Measurements from ENCODE around the gene CCDC33. TPM values are rescaled to one million over a fixed set of nuclear protein-coding genes. Genes with fewer than 3 reads are reported as not detected.
"Not testable (repeated sequence)": the region's sequence is repeated elsewhere in the genome, so short reads cannot be mapped to it uniquely, and the experiment has no call there.

CCDC33 gene
- total RNA-seq, 4 donors from 2014 or later = not detected

DNA sequence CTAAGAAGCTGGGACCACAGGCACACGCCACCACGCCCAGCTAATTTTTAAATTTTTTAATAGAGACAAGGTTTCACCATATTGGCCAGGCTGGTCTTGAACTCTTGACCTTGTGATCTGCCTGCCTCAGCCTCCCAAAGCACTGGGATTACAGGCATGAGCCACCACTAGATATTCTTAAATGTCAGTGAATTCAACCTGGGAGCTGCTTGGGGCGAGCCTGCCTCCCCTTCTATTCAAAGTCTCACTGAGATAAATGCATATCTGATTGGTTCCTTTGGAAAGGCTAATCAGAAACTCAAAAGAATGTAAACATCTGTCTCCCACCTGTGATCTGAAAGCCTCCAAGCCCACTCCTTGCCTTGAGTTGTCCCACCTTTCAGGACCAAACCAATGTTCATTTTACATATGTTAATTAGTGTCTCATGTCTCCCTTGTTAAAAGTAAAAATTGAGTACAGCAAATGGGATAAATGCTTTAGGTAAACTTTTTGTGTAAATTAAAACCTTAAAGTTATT lies 116.3 kb downstream of the CCDC33 start:
- DNase-seq (ENCODE audit: extremely low spot score) = no peak
- no peaks in the 10 kb centered on the region for H3K9me3 ChIP-seq
- H3K27me3 ChIP-seq = peaks cover 0 to 24% (median 0%) of the 10 kb centered on the region in 4 donors
- H3K4me3 ChIP-seq = no peak overlapping the region
- no peaks in the 10 kb centered on the region for H3K36me3 ChIP-seq
- no peak overlapping the region for H3K27ac ChIP-seq (replicated peaks in 1 of 4)
- intact Hi-C loops (cut with DNase I) = no loop called here
- WGBS = 73% methylated on average over 3 of the region's 3 CpGs
- H3K4me1 ChIP-seq = no peaks in the 10 kb centered on the region
- TF ChIP-seq, protein P1, sequence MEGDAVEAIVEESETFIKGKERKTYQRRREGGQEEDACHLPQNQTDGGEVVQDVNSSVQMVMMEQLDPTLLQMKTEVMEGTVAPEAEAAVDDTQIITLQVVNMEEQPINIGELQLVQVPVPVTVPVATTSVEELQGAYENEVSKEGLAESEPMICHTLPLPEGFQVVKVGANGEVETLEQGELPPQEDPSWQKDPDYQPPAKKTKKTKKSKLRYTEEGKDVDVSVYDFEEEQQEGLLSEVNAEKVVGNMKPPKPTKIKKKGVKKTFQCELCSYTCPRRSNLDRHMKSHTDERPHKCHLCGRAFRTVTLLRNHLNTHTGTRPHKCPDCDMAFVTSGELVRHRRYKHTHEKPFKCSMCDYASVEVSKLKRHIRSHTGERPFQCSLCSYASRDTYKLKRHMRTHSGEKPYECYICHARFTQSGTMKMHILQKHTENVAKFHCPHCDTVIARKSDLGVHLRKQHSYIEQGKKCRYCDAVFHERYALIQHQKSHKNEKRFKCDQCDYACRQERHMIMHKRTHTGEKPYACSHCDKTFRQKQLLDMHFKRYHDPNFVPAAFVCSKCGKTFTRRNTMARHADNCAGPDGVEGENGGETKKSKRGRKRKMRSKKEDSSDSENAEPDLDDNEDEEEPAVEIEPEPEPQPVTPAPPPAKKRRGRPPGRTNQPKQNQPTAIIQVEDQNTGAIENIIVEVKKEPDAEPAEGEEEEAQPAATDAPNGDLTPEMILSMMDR (IDR thresholded peaks at IDR 0.05) = no peak
- TF ChIP-seq POLR2AphosphoS5 (IDR thresholded peaks at IDR 0.05) (no peak), EP300 (IDR thresholded peaks at IDR 0.05) (no peak), POLR2A (IDR thresholded peaks at IDR 0.05; ENCODE audit: low read depth) (no peak)

DNA sequence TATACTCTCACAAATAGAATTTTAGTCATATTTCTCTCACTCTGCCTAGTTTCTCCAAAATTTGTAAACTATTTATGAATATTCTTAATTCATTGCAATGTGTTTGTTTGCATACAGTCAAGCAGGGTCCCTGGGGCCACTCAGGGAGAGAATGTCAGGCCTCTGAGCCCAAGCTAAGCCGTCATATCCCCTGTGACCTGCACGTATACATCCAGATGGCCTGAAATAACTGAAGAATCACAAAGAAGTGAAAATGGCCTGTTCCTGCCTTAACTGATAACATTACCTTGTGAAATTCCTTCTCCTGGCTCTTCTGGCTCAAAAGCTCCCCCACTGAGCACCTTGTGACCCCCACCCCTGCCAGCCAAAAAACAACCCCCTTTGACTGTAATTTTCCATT lies 117.9 kb downstream of the CCDC33 start:
- DNase-seq (ENCODE audit: extremely low spot score); H3K27ac ChIP-seq (replicated peaks in 1 of 4); H3K36me3 ChIP-seq; H3K4me1 ChIP-seq; H3K4me3 ChIP-seq; H3K9me3 ChIP-seq; intact Hi-C loops (cut with DNase I): not testable (repeated sequence)
- H3K27me3 ChIP-seq = peaks cover 0 to 24% (median 0%) of the 10 kb centered on the region in 4 donors
- 88% methylated on average over 2 of the region's 2 CpGs for WGBS

DNA sequence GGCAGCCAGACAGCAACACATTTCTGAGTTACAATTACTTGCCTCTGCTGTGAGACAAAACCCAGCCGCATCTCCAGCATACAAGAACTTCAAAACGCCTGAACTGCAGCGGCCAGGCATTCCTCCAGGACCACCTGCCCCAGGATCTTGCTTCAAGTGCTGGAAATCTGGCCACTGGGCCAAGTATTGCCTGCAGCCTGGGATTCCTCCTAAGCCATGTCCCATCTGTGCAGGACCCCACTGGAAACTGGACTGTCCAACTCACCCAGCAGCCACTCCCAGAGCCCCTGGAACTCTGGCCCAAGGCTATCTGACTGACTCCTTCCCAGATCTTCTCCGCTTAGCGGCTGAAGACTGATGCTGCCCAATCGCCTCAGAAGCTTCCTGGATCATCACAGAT lies 119.9 kb downstream of the CCDC33 start:
- H3K27ac ChIP-seq (replicated peaks in 1 of 4); H3K4me3 ChIP-seq; DNase-seq (ENCODE audit: extremely low spot score); H3K4me1 ChIP-seq; intact Hi-C loops (cut with DNase I); H3K36me3 ChIP-seq; H3K9me3 ChIP-seq: not testable (repeated sequence)
- 75% methylated on average over 6 of the region's 6 CpGs for WGBS
- peaks cover 0 to 18% (median 0%) of the 10 kb centered on the region in 4 donors for H3K27me3 ChIP-seq

DNA sequence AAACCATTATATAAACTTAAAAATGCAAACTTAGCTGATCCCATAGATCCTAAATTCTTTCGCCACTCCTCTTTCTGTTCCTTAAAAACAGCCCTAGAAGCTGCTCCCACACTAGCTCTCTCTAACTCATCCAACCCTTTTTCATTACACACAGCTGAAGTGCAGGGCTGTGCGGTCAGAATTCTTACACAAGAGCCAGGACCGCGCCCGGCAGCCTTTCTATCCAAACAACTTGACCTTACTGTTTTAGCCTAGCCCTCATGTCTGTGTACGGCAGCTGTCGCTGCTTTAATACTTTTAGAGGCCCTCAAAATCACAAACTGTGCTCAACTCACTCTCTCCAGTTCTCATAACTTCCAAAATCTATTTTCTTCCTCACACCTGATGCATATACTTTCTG lies 121.4 kb downstream of the CCDC33 start:
- H3K4me1 ChIP-seq; DNase-seq (ENCODE audit: extremely low spot score); H3K36me3 ChIP-seq; H3K4me3 ChIP-seq; intact Hi-C loops (cut with DNase I); H3K9me3 ChIP-seq; H3K27ac ChIP-seq (replicated peaks in 1 of 4): not testable (repeated sequence)
- H3K27me3 ChIP-seq = peaks cover 0 to 13% (median 0%) of the 10 kb centered on the region in 4 donors
- WGBS = 80% methylated on average over 7 of the region's 7 CpGs

DNA sequence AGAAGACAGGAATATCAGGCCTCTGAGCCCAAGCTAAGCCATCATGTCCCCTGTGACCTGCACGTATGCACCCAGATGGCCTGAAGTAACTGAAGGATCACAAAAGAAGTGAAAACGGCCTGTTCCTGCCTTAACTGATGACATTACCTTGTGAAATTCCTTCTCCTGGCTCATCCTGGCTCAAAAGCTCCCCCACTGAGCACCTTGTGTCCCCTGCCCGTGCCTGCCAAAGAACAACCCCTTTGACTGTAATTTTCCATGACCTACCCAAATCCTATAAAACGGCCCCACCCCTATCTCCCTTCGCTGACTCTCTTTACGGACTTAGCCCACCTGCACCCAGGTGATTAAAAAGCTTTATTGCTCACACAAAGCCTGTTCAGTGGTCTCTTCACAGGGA lies 123.2 kb downstream of the CCDC33 start:
- H3K4me1 ChIP-seq; H3K9me3 ChIP-seq; H3K27me3 ChIP-seq; H3K27ac ChIP-seq (replicated peaks in 1 of 4); DNase-seq (ENCODE audit: extremely low spot score); intact Hi-C loops (cut with DNase I); H3K4me3 ChIP-seq; H3K36me3 ChIP-seq: not testable (repeated sequence)
- 70% methylated on average over 6 of the region's 6 CpGs for WGBS

DNA sequence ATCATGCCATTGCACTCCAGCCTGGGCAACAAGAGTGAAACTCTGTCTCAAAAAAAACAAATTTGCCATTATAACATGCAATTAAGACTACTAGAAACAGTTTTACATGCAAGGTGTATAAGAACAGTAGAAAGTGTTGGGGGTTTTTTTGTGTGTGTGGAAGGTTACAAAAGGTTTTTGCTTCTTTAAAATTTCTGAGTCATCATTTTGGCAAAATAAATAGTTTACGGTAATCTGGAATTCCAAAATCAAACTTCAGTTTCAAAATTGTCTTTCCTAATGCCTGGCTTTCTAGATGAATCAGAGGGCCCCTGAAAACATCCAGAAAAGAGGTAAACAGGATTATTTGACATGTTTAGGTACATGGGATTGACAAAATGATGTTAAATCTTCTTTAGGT lies 124.7 kb downstream of the CCDC33 start:
- H3K4me3 ChIP-seq; DNase-seq (ENCODE audit: extremely low spot score); H3K4me1 ChIP-seq; H3K9me3 ChIP-seq; H3K27ac ChIP-seq (replicated peaks in 1 of 4); intact Hi-C loops (cut with DNase I); H3K36me3 ChIP-seq: not testable (repeated sequence)
- H3K27me3 ChIP-seq = peaks cover 0 to 17% (median 0%) of the 10 kb centered on the region in 4 donors
- WGBS = 38% methylated on average over 1 of the region's 1 CpG

DNA sequence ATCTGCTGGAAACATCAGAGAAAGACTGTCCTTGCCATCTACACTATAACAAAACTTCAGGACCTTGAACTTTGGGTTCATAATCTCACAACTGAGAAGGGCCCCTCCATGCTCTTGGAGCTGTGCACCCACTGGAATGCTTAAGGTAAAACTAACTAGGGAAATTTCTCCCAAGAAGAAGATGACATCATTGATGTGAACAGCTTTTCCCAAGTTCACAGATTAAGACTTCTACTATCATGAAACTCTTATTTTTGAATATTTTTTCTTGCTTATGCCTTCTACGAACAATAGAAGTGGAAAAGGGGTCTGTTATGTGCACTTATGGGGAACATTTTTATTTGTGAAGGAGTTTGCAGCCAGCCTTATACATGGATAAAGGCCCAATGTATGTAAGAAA lies 126.4 kb downstream of the CCDC33 start:
- Histone ChIP-seq H3K4me3 (no peak overlapping the region), H3K27ac (replicated peaks in 1 of 4) (no peak overlapping the region), H3K9me3 (no peaks in the 10 kb centered on the region), H3K4me1 (peaks cover 4 to 20% (median 18%) of the 10 kb centered on the region in 4 donors), H3K36me3 (no peaks in the 10 kb centered on the region), H3K27me3 (peaks cover 0 to 22% (median 0%) of the 10 kb centered on the region in 4 donors)
- TF ChIP-seq EP300 (IDR thresholded peaks at IDR 0.05) (no peak), POLR2AphosphoS5 (IDR thresholded peaks at IDR 0.05) (no peak), POLR2A (IDR thresholded peaks at IDR 0.05; ENCODE audit: low read depth) (no peak)
- TF ChIP-seq, protein P1 (IDR thresholded peaks at IDR 0.05) = no peak
- no peak for DNase-seq (ENCODE audit: extremely low spot score)
- intact Hi-C loops (cut with DNase I) = no loop called here
- 87% methylated on average over 1 of the region's 1 CpG for WGBS
